ENCODE data around the gene BRD3OS.
A peak's percentile ranks its signal among the peaks of the same experiment; 100 is the strongest.

Gene BRD3OS

DNA sequence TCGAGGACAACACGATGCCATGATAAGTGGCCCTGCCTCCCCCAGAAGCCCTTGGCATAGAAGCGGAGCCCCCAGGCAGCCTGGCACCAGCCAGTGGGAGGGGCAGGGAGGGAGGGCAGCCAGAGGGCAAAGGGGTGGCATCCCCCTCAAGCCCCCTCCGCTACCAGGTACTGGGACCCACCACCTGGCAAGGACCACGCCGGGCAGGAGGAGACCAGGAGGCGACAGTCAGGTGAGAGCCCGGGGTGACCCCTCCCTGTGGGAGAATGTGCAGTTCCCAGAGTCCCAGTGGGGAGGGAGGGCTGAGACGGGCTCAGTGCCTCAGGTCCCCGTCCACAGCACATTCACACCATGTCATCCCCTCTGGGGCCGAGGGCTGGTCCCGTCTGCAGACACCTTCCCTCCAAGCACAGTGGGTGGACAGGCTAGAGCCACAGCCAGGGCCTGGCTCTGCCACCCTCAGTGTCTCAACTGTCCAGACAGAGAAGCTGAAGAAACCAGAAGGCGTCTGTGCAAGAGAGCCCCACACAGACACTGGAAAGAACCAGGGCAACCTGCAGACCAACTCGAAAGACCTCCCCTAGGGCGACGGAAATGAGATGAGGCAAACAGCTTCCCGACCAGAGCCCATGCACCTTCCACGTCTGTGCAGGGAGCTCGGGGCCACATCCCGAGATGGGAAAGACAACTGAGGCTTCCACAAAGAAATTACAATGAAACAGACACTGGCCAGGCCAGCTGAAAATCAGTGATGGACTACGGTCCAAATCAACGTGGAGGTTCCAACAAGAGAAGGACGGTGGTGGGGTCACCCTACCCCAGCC lies 31.4 kb downstream of the BRD3OS start:
- intact Hi-C loops (cut with DNase I) = no loop called here
- DNase-seq = peak in 9 of 42 donors; percentile 4 to 25 (median 15)

DNA sequence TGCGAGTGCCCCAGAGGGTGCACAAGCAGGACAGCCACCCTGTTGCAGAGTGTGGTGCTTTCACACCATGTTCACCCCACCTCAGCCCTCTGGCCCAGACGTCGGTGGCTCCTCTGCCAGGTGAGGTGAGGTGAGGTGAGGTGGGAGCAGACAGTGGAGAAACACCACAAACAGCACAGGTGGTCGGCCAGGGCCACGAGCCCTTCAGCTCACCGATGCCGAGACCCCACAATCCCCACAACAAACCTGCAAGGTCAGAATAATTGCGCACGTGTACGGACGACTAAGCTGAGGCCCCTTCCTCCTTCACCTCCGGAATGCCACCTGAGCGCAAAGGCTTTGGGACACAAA lies 32.0 kb downstream of the BRD3OS start:
- peak in 4 of 42 donors; percentile 2 to 13 (median 10) for DNase-seq
- intact Hi-C loops (cut with DNase I) = no loop called here

DNA sequence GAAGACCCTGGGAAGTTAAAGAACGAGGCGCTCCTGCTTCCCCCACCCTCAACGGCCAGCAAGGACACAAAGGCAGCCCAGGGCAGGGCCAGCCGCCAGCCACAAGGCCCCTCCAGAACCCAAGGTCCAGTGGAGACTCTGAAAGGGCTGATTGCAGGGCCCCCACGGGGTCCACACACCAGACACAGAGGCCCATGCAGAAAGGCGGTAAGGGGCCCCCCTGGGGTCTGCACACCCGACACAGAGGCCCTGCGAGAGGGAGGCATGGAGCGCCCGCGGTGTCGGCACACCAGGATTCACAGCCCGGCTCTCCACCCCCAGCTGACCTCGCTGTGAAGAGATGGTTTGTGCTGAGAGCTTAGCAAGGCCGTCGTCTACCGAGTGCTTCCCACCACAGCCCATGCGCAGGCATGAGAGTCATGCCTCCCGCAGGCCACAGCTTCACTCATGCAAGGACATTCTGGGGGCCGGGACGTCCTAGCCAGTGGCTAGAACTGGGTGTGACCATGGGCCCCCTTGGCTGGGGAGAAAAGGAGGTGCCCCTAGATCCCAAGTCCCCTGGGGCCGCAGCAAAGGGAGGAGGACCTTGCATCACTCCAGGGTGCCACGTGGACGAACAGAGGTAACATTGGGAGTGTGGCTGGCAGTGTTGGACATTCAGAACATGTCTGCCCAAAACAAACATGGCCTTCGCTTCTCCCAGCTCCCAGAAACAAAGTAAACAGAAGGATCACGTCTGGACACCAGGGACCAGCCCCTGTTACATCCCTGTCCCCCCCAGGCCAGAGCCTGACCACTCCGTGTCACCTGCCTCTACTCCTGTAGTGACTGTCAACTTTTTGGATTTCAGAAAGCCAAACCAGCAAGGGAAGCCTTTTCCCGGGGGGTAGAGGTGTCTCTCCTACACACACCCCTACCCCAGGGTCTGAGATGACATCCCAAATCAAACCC lies 32.7 kb downstream of the BRD3OS start:
- DNase-seq = peak in 10 of 42 donors; percentile 2 to 30 (median 16)
- intact Hi-C loops (cut with DNase I) = no loop called here

DNA sequence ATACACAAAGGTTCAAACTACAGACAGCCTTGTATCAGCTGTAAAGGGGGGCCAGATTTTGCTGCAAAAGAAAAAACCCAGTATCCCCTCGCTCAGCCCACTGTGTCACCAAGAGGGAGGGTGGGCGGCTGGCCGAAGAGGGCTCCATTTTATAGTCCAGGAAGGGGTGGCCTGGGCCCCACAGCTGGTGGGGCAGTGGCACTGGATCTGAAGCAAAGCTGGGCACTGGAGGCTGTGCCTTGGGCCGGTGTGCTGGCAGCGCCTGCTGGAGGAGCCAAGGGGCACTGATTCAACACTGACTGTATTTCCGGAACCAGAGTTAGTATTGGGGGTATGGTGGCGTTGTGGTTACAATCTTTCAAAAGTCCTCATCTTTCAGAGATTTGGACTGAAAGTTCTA lies 33.4 kb downstream of the BRD3OS start:
- DNase-seq = peak in 14 of 42 donors; percentile 4 to 36 (median 14)
- intact Hi-C loops (cut with DNase I) = no loop called here

DNA sequence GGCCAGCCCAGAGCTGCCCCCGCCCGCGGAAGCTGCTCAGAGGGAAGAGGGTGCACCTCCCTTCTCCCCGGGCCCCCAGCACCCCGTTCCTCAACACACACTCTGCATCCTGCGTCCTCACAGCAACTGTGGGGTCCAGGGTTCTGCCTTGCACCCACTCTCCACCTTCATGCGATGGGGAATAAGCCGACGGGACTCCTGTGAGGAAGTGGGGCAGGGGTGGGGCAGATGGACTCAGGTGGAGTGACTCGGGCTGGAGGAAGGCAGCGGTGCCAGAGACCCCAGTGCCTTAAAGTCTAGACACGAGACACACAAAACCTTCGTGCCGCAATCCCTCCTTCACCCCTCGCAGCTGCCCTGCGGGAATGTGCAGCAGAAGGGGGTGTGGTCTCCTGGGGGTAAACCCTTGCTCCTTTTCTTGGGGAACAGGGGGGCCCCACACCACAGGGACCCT lies 33.9 kb downstream of the BRD3OS start:
- intact Hi-C loops (cut with DNase I) = no loop called here
- DNase-seq = peak in 10 of 42 donors; percentile 3 to 32 (median 10)

DNA sequence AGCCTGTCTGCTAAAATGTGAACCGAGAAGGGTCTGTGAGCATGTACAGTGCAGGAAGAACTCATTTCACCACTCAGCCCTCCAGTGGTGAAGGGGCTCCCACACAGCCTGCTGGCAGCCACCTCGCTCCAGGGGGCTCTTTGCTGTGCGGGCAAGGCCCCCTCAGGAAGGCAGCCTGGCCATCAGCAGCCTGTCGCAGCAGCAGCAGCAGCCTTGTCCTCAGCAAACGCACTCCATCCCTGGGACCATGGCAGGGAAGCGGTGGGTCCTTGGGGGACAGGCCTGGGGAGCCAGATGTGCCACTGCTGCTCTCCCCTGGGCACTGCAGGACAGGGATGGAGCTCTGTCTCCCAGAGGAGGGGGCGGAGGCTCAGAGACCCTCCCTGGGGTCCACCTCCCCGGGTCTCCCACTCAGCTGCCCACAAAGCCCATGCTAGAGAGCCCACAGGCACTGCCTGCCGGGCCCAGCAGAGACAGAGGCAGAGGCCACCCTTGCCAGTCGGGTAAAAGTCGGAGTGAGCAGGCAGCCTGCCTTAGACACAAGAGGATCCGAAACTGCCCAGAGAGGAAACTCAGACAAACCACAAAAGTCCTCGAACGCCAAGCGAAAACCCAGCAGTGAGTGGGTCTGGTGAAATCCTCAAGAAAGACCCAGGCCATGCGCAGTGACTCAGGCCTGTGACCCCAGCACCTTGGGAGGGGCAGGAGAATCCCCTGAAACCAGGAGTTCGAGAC lies 34.5 kb downstream of the BRD3OS start:
- intact Hi-C loops (cut with DNase I) = no loop called here
- DNase-seq = peak in 28 of 42 donors; percentile 4 to 61 (median 34)

DNA sequence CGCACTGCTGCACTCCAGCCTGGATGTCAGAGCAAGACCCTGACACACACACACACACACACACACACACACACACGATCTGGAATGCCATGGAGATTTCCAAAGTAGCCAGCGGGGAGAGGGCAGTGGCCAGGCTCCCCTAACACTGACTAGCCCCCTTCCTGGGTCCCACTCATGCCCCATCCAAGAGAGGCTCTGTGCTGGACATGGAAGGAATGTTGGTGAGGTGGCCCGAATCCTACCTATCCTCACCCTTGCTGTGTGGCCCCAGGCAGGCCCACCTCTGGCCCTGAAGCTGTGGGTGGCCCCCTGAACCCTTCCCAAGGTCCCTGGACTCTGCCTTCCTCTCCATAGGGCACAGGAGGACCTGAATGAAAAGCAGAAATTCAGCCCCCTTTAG lies 35.3 kb downstream of the BRD3OS start:
- peak in 4 of 42 donors; percentile 1 to 18 (median 10) for DNase-seq
- intact Hi-C loops (cut with DNase I) = no loop called here

DNA sequence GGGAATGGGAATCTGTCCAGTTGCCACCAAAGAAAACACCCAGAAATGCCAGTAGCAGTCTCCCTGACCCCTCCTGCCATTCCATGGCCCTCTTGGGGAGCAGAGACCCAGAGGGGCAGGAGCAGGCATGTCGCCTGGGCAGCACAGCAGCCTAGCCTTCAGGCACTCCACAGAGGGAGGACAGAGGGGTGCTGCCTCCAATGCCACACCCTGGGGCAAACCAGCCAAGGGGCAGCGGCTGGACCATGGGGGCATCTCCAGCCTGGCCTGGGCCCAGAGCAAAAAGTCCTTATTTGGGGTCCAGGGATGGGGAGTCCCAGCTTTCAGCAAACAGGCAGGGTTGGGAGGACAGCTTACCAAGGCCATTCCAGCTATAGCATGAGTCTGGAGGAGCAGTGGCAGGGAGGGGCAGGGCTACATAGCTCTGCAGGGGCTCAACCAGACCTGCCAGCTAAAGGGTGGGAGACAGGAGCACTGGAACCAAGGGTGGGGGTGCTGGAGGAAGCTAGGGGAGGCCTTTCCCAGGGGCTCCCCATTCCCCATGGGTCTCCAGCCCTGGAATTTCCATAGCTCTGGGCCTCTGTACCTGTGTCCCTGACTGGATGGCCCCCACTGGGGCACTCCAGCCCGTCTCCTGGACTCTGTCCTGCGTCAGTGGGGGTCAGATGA lies 35.9 kb downstream of the BRD3OS start:
- DNase-seq = peak in 9 of 42 donors; percentile 3 to 31 (median 16)
- intact Hi-C loops (cut with DNase I) = no loop called here

DNA sequence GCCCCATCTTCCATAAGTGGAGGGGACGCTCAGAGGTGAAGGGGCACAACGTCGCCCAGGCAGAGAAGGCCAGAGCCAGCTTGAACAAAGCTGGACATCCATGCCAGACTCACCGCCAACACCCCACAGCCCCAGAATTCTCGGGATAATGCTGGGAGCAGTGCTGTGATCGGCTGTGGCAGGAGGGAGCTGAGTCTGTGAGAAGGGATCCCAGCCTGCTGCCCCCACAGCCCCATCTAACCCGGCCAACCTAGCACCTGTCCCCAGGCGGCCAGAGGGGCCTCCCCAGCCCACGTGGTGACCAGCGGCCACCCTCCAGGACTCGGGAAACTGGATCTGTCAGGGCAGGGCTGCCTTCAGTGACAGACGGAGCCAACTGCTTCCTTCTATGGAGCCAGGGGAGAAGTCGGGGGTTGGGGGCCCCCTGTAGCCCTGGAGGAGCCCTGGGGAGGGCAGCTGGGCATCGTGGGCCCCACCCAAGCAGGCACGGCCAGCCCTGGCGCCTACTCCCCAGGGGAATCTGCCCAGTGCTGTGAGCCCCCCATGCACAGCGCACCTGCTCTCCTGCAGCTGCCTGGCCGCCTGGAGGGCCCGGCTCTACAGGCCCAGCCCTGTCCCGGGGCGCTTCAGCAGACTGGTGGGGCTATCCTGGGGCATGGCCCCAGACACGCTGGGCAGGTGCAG lies 36.5 kb downstream of the BRD3OS start:
- intact Hi-C loops (cut with DNase I) = no loop called here
- DNase-seq = peak in 7 of 42 donors; percentile 2 to 35 (median 23)

DNA sequence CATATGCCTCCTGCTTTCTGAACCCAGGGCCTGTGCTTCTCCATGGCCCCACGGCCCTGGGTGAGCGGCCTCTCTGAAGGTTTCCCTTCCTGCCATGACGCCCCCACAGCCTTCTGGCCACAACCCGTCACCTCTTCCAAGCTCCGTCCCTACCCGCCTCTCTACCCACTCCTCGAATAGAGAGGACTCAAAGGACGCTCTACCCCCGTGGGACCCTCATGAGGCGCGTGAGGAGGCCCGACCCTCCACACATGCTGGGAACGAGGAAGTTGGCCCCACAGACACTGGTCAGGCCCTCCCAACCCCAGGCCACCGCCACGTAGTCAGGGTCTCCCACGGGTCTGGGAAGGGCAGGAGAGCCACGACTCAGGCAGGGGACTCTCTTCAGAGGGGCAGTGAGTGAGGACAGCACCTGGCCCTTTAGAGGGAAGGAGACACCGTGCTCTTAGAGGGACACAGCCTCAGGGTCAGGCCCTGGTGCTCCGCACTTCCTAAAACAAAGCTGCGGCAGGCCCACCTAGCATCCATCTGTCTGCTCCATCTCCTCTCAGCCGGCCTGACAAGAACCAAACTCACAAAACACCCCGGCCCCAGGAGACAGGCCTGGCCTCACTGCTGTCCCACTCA lies 37.3 kb downstream of the BRD3OS start:
- intact Hi-C loops (cut with DNase I) = no loop called here
- DNase-seq = peak in 4 of 42 donors; percentile 1 to 32 (median 10)

DNA sequence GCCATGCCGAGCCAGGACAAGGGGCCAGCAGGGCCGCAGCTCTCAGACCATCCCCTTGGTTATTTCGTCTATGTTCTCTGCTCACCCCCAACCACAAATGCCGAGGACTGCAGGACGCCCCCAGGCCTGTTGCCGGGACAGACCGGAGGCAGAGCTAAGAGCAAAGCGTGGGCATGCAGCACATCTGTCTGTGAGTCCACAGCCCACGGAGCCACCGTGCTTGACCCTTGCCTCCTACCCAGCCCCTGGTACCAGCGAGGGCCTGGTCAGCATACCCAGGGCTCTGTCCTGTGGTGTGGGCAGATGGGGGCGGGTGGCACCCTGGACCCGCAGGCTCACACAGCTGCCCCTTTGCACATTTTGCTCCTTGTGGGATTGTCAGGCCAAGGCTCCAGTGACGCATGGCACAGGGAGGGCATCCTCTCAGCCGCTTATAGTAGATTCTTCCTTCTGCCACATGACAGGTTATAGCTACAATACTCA lies 37.8 kb downstream of the BRD3OS start:
- intact Hi-C loops (cut with DNase I) = no loop called here
- DNase-seq = peak in 5 of 42 donors; percentile 1 to 29 (median 3)

DNA sequence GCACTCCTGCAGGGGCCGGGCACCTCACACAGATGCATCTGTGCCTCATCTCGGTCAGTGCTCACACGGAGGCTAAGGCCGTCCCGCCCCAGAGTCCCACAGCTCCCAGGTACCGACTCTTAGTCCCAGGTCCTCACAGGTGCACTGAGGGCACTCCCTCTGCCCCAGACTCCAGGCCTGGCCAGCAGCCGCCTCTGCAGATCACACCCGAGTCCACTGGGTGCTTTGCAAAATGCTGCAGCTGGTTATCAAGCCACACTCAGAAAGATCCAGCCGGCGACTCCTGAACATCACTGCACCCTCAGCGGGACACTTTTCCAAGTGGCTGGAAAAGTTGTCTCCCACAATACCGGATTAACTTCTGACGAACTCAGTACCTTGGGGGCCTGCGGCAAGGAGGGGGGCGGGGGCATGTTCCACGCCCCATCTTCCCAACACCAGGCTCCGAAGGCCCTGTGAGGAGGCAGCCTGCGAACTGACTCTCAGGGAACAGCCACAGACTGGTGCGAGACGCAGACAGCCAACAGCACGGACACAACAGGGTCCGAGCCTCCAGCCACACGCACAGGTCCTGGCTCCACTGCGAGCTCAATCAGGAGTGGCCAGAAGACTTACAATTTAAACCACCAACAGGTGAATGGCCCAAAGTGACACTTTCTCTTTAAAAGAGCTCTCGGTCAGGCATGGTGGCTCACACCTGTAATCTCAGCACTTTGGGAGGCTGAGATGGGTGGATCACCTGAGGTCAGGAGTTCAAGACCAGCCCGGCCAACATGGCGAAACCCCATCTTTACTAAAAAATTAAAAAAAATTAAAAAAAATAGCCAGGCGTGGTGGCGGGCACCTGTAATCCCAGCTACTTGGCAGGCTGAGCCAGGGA lies 38.5 kb downstream of the BRD3OS start:
- peak in 5 of 42 donors; percentile 1 to 26 (median 15) for DNase-seq
- intact Hi-C loops (cut with DNase I) = no loop called here

DNA sequence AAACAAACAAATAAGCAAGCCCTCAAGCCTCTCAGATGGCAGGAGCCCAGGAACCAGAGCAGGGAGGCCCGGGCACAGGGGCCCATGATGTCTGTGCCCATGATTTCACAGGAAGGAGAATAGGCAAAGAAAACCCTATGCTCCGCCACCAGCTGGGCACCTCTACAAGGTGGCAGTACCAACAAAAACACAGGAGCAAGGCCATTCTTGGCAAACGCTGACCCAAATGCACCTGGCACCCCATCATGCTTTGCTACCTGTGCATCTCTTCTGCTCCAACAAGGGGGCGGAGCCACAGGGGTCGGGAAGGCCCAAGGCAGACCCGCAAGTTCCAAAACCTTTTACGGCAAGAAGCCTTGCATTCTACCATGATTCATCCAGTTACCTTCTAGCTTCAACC lies 39.4 kb downstream of the BRD3OS start:
- peak in 3 of 42 donors; percentile 17 to 31 (median 22) for DNase-seq
- intact Hi-C loops (cut with DNase I) = loop anchor here (5.0 kb wide), 2 partner anchors 37 to 73 kb away; partner anchors contain the start of genes BRD3OS and WDR5

DNA sequence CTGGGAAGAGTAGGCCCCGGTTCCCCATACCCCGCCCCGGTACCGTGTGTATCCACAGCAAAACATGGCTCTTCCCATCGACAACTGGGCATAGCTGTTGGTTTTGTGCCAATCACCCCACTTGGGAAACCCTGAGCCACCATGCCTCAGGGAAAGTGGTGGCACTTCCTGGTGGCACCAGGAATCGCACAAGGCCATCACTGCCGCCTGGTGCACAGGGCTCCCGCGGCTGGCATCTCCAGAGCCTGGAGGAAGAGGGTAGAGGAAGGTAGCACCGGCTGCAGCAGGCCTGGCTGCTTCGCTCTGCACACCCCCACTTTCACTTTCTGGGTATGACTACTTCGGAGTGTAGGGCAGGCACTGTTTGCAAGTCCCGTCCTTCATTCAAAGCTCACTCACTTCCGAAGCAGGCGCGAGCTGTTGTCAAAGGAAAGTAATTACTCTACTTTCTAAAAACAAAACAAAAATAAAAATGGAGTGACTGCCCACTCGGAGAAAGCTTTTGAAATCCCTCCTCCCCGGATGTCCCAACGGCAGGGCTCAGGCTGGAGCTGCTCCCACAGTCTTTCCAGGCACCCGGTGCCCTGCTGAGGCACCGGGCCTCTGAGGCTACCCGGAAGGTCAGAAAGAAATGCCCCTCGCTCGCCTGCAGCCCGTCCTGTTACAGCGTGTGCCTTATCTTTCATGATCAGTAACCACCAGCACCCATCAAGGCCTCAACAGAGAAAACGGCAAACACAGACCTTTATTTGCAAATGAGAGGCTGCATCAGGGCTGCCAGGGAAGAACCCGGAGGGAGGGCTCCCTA lies 40.5 kb downstream of the BRD3OS start:
- intact Hi-C loops (cut with DNase I) = loop anchor here (5.0 kb wide), 2 partner anchors 39 to 71 kb away; partner anchors contain the start of genes BRD3OS and WDR5
- peak in 11 of 42 donors; percentile 9 to 73 (median 32) for DNase-seq

DNA sequence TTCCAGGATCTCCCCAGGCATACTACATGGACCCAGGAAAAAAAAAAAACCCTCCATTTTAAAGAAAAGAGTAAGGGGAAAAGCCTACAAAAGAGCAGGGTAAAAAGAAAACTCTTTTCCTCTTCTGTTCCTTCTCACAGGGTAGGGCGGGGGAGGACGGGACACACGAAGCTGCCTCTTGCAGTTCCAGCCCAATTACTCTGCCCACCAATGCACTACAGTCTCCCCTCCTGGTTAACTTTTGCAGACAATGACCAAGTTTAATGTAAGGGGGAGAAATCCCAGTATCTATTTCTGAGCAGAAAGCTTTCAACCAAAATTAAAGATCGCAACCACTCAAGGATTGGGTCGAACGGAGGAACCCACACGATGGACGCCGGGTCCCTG lies 41.2 kb downstream of the BRD3OS start:
- intact Hi-C loops (cut with DNase I) = loop anchor here (5.0 kb wide), 2 partner anchors 39 to 71 kb away; partner anchors contain the start of genes BRD3OS and WDR5
- peak in 3 of 42 donors; percentile 8 to 36 (median 18) for DNase-seq
